ENCODE measurements around the gene CADM3.

CADM3 gene

GRCh38 chr1:159208175-159208825 is 36.9 kb downstream of the CADM3 start:
- no peak for DNase-seq

DNA sequence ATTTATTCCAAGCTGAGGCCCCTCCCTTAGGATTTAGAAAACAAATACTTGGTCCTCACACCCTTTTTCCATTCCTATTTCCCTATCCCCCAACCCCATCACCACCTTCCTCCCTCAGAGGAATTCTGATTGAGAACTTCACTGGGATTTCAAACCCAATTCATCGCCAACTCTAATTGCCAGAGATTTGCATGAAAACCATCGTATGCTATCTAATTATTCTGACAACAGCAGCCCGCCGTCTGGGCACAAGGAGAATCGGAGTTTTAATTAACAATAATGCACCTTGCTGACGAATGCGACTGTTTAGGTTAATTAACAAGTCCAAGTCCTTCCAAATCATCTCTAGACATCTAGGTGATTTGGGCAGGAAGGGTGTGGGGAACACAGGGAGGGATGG is 37.6 kb downstream of the CADM3 start:
- no peak for DNase-seq

GRCh38 chr1:159211331-159212136 is 40.1 kb downstream of the CADM3 start:
- no peak for DNase-seq

- no peak for DNase-seq
These were observed 41.2 kb downstream of the CADM3 start for GRCh38 chr1:159212596-159212995.

GRCh38 chr1:159214149-159214760 is 42.8 kb downstream of the CADM3 start:
- no peak for DNase-seq

GRCh38 chr1:159218649-159219636 is 47.5 kb downstream of the CADM3 start:
- no peak for DNase-seq

GRCh38 chr1:159222075-159222865 is 50.9 kb downstream of the CADM3 start:
- DNase-seq = no peak

DNA sequence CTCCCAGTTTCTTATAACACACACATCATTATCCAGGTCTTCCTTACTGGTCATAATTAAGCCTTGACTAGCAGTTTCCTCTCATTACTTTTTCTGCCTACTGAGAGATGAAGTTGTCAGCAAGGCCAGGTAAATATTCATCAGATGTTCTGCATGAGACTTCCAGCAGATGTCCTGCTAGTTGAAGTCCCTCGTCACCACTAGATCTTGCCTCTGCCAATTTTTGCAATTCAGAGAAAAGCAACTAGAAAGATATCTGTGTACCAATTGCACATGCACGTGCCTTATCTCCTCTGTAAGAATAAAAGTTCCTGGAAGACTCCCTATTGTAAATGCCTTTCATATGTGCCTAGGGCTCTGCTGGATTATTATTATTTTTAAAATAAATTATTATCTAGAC is 51.6 kb downstream of the CADM3 start:
- no peak for DNase-seq

- DNase-seq = no peak
These were observed 57.1 kb downstream of the CADM3 start for GRCh38 chr1:159228554-159228953.

GRCh38 chr1:159229260-159229885 is 58.0 kb downstream of the CADM3 start:
- DNase-seq = no peak

DNA sequence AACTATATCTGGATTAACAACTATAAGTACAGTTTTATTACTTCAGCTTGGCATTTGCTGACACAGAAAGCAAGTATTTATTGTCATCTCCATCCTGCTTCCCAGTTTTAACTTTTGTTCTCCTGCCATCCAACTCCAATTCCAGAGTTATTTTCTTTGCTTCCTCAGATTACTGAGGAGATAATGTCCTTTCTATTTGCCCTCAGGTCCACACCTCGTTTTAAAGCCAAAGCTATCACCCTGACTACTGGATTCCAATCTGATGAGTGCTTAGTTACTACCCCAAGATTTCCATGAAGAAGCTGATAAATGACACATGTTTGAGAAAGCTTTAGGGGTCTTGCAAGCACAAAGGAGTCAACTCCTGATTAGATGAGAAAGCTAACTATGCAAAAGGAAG is 58.5 kb downstream of the CADM3 start:
- DNase-seq = no peak

DNA sequence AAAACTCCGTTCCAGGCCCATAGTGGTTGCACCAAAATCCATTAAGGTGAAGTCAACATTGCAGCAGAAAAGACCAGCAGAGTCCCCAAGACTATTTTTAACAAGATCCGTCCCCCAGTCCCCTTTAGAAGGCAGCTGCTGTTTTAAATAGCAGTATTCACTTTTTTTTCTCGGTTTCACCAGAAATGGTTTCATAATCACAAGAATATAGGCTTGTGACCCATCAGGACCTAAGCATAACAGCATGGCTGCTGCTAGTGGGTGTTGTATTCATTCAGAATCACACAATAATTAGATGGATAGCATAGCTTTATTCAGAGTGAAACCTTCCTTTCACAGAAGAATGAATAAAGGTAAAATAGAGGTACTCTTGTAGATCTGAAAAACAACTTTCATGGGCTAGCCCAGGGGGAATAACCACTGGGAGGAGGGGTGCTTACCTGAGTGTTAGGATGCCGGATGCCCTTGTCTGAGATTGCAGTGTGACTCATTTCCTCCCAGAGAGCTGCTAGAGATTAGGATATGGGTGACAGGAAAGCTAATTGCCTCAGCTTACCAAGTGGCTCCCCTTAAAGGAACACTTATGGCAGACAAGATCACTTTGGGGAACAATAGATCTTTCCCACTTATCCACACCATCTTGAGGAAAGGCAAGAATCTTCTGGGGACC is 68.3 kb downstream of the CADM3 start:
- no peak for DNase-seq

GRCh38 chr1:159247266-159247665 is 75.9 kb downstream of the CADM3 start:
- DNase-seq = no peak

- DNase-seq = no peak
These were observed 76.9 kb downstream of the CADM3 start for GRCh38 chr1:159248311-159248710.

- no peak for DNase-seq
These were observed 79.3 kb downstream of the CADM3 start for GRCh38 chr1:159250638-159251216.

All from GF-D8 (cell line).